ENCODE data around the gene VAPA. TPM values are rescaled to one million over a fixed set of nuclear protein-coding genes. Genes with fewer than 3 reads are reported as not detected.

VAPA gene
- total and polyA plus RNA-seq, 10 of the 15 experiments (the other 5 are each of a cell fraction or from before 2014, with no cell fraction given): 70.9 to 252 (median 166) TPM

DNA sequence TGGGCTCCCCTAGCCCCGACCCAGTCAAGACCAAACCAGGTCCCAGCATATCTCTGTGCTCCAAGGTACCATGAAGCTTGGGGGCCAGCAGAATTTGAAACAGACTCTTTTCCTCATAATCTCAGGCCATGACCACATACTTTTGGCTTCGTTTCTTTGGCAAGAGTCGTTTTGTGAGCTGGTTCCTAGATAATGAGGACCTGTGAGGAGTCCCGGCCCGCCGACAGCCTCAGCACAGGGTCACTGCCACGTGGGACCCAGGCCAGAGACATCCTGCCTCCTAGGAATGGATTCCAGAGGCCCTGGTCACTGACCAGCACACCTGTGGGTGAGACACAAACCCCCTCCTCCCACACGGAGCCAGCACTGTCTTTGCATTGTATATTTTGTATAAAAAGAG lies 73.5 kb downstream of the VAPA start:
- Histone ChIP-seq H3K9ac (ENCODE audit: control insufficient read depth, insufficient read depth, low read length) (no peak overlapping the region), H3K79me2 (ENCODE audit: control insufficient read depth, insufficient read depth, low read length) (no peaks in the 10 kb centered on the region), H3K4me2 (ENCODE audit: control insufficient read depth, insufficient read depth) (no peak overlapping the region), H2AFZ (ENCODE audit: control insufficient read depth, low read depth, low read length) (no peak overlapping the region), H3K4me1 (ENCODE audit: control insufficient read depth, insufficient read depth, low read length) (no peaks in the 10 kb centered on the region), H3K27me3 (replicated peaks in 1 of 2; ENCODE audit: control insufficient read depth in 2 of 2, insufficient read depth in 2 of 2, low read length in 1 of 2) (no peaks in the 10 kb centered on the region; a peak in 2 of 4 replicates), H3K36me3 (ENCODE audit: control insufficient read depth in 2 of 2, insufficient read depth in 2 of 2, low read length in 1 of 2) (no peaks in the 10 kb centered on the region), H3K9me3 (replicated peaks; ENCODE audit: control insufficient read depth, insufficient read depth, low read length) (no peaks in the 10 kb centered on the region), H3K4me3 (no peak overlapping the region), H3K27ac (ENCODE audit: control insufficient read depth, insufficient read depth) (no peak overlapping the region), H4K20me1 (ENCODE audit: control insufficient read depth, insufficient read depth) (no peaks in the 10 kb centered on the region)
- intact Hi-C loops (cut with micrococcal nuclease; ENCODE audit: unreplicated experiment) (no loop called here), in situ Hi-C loops (cut with MboI) (no loop called here)
- POLR2A ChIA-PET: no interaction called here
- CTCF ChIA-PET: interaction anchor here (0.8 kb wide), 2 partner anchors 12 to 15 kb away, joined by 3 to 4 read pairs; no protein-coding TSS in a partner anchor
- RAD21 ChIA-PET (ENCODE audit: unreplicated experiment): no interaction called here
- no TSS peak for BruUV-seq (replicated peaks)
- FAIRE-seq (no peak), ATAC-seq (no peak), DNase-seq (ENCODE audit: low read depth, low spot score) (no peak)
- TF ChIP-seq, protein P1, sequence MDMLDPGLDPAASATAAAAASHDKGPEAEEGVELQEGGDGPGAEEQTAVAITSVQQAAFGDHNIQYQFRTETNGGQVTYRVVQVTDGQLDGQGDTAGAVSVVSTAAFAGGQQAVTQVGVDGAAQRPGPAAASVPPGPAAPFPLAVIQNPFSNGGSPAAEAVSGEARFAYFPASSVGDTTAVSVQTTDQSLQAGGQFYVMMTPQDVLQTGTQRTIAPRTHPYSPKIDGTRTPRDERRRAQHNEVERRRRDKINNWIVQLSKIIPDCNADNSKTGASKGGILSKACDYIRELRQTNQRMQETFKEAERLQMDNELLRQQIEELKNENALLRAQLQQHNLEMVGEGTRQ (IDR thresholded peaks at IDR 0.05; ENCODE audit: borderline replicate concordance, low read depth, low read length): no peak
- TF ChIP-seq JUND (IDR thresholded peaks at IDR 0.05; ENCODE audit: low read depth, low read length): no peak
- TF ChIP-seq KAT2A (conservative IDR thresholded peaks at IDR 0.05; ENCODE audit: control insufficient read depth, low read depth, low read length): no peak
- no peak for TF ChIP-seq NFXL1 (IDR thresholded peaks at IDR 0.05; ENCODE audit: borderline replicate concordance)
- no peak for TF ChIP-seq HDGF (IDR thresholded peaks at IDR 0.05)
- no peak for TF ChIP-seq EP300 (IDR thresholded peaks at IDR 0.05; ENCODE audit: borderline replicate concordance in 1 of 2, control insufficient read depth in 1 of 2, low read depth in 2 of 2, low read length in 2 of 2)
- no peak for TF ChIP-seq CEBPB (IDR thresholded peaks at IDR 0.05; ENCODE audit: borderline replicate concordance in 1 of 2, low read depth in 2 of 2, low read length in 2 of 2)
- TF ChIP-seq, protein P2, sequence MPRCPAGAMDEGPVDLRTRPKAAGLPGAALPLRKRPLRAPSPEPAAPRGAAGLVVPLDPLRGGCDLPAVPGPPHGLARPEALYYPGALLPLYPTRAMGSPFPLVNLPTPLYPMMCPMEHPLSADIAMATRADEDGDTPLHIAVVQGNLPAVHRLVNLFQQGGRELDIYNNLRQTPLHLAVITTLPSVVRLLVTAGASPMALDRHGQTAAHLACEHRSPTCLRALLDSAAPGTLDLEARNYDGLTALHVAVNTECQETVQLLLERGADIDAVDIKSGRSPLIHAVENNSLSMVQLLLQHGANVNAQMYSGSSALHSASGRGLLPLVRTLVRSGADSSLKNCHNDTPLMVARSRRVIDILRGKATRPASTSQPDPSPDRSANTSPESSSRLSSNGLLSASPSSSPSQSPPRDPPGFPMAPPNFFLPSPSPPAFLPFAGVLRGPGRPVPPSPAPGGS (IDR thresholded peaks at IDR 0.05; ENCODE audit: borderline replicate concordance, insufficient read depth, low read depth, low read length, poor library complexity, severe bottlenecking): no peak
- TF ChIP-seq EGR1 (IDR thresholded peaks at IDR 0.05; ENCODE audit: borderline replicate concordance in 1 of 2, low read depth in 2 of 2, low read length in 2 of 2): no peak
- SMC1A ChIA-PET (ENCODE audit: uncharacterized antibody, unreplicated experiment): no interaction called here
- 2% methylated on average over 8 of the region's 8 CpGs for WGBS (ENCODE audit: insufficient coverage, insufficient replicate concordance, low lambda C conversion rate, missing lambda C conversion rate)

All from GM12878 (cell line).